ENCODE measurements around the gene DNAH8.
A peak's percentile ranks its signal among the peaks of the same experiment; 100 is the strongest.
"Not testable (repeated sequence)": the region's sequence is repeated elsewhere in the genome, so short reads cannot be mapped to it uniquely, and the experiment has no call there.

DNAH8 gene

GRCh38 chr6:38846844-38847243, 131.7 kb downstream of the DNAH8 start:
- no peak for DNase-seq

DNA sequence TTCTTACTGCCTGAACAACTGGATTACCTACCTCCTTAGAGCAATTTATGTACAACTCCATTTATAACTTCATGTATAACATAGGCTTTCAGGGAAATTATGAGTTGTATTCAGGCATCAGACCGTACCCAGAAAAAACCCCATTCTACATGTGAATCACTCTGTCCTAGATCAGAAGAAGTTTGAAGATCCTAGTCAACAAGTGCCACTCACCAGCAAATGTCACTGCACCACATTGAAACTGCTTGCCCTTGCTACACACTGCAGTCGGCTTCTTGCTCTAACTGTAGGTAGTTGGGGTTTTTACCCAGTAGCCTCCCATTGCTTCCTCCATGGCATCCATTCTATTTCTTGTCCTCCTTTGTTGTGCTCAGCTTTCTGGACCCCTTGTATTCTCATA, 132.4 kb downstream of the DNAH8 start:
- DNase-seq: no peak

DNA sequence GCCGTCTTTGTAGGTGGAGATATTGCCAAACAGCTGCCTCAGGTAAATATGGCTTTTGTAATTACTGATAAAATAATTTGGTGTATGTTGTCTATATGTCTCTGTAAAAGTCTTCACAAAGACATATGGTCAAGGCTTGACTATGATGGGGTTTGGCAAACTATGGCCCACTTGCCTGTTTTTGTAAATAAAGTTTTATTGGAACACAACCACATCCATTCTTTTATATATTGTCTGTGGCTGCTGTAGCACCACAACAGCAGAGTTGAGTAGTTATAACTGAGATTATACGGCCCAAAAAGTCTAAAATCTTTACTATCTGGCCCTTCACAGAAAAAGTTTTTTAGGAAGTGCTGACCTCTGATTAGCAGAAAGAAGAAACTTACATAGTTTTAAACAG, 133.6 kb downstream of the DNAH8 start:
- DNase-seq: no peak

GRCh38 chr6:38852215-38852614, 137.1 kb downstream of the DNAH8 start:
- no peak for DNase-seq

GRCh38 chr6:38853236-38853635, 138.1 kb downstream of the DNAH8 start:
- DNase-seq: no peak

DNA sequence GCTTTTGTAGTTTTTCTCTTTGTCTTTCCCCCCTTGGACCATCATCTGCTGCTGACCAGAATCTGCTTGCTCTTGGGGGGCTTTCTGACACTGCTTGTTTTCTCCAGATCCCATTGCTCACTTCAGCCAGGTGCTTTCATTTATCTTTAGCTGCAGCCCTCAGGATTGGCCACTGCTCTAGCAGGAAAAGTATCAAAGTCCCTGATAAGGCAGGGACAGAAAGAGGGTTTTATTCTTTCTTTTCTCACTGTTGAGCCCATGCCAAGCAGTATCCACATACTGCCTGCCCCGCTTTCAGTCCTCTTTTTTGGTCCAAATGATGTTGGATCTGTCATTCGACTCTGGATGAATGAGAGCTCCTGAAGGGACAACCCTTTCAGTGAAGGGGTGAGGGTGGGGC, 141.4 kb downstream of the DNAH8 start:
- no peak for DNase-seq

GRCh38 chr6:38857815-38858214, 142.7 kb downstream of the DNAH8 start:
- DNase-seq: no peak

DNA sequence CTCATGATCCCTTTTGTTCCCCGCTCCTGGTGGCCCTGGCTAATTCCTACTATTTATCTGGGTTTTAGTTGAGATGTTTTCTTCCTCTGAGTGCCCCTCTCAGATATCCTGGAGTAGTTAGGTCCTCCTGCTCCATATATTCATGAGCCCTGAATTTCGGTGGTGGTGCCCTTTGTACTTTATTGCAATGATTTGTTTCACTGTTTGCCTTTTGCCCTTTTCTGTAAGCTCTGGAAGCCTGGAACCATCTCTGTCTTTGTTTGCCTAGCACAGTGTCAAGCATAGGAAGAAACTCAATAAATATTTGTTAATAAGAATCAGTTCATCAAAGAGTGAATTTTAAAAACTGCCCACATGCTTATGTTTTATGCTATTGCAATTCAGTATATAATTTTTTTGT, 144.9 kb downstream of the DNAH8 start:
- no peak for DNase-seq

DNA sequence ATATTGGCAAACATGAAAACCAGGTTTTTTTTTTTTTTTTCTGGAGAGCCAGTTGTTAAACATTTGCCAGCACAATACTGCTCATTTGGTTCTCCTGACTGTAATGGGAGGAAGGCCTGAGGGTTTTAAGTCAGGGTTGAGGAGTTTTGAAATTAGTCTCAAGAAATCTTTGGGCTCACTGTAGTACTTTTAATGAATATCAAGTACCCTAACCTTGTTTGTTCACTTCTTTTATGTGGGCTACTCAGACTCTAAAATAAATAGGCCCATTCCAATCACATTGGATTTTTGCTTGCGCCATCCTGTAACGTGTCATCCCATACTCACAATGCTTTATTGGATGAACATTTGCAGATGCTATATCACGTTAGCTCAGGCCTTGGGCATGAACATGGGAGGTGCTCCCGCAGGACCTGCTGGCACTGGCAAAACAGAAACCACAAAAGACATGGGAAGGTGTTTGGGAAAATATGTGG, 146.9 kb downstream of the DNAH8 start:
- DNase-seq: no peak

- DNase-seq: no peak
These were observed 150.5 kb downstream of the DNAH8 start for GRCh38 chr6:38865521-38866174.

- no peak for DNase-seq
These were observed 152.6 kb downstream of the DNAH8 start for GRCh38 chr6:38867726-38868125.

DNA sequence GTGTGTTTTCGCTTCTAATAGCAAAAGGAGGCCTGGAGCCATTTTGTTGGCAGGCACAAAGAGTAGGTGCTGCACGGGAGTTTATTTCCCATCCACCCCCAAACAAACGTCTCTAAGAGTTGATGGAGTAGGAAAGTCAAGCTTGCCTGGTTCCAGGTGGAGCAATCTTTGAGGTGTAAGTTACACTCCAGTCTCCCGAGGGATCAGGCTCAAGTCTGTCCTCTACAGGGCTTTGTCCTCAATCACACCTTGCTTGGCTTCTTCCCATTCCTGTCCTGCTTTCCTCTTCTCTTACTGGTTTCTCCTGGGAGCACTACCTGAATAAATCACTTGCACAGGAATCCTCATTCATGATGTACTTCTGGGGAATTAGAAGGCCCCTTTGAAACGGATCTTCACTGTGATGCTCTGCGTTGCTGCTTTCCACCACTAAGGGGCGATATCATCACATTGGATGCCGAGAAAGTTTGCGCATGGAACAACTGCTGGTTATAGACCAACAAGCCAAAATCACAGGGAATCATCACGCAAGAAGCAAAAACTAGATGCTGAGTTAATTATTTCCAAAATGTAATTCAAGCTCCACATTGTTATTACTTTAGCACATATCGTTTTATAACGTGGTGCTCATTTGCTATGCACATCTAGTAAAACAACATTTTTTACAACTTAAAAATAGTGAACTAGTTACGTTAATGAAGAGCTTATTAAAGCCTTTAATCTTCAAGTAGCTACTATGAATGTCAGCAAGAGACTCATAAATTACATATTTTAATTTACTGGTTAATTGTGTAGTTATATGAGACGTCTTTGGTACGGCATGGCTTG, 156.8 kb downstream of the DNAH8 start:
- peak; percentile 72 for DNase-seq

DNA sequence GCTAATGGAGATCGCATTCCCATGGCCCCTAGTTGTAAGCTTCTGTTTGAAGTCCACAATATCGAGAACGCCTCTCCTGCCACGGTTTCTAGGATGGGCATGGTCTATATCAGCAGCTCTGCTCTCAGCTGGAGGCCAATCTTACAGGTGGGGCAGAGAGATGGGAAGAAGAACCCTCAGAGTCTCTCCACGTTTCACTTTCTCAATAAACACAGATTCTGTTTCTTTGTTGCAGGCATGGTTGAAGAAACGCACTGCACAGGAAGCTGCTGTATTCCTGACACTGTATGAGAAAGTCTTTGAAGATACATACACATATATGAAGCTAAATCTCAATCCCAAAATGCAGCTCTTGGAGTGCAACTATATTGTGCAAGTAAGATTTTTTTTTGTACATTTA, 157.9 kb downstream of the DNAH8 start:
- no peak for DNase-seq

GRCh38 chr6:38873816-38874215, 158.7 kb downstream of the DNAH8 start:
- not testable (repeated sequence) for DNase-seq

DNA sequence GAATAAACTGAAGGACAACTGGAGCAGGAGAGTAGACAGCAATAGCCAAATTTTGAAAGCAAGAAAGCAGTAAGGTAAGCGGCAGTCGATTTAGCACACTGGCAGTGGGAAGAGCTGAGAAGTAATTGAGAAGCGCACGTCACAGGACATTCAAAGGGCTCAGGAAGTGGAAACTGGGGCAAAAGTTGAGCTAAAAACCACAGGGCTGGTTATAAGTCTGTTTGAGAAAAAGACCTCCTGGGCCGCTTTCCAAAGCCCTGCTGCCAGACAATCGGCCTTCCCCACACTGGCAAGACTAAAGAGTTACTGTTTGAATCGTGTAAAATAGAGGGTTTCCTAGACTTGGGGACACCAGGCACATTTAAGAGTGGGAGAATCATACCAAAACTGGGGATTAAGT, 161.4 kb downstream of the DNAH8 start:
- DNase-seq: peak; percentile 50

DNA sequence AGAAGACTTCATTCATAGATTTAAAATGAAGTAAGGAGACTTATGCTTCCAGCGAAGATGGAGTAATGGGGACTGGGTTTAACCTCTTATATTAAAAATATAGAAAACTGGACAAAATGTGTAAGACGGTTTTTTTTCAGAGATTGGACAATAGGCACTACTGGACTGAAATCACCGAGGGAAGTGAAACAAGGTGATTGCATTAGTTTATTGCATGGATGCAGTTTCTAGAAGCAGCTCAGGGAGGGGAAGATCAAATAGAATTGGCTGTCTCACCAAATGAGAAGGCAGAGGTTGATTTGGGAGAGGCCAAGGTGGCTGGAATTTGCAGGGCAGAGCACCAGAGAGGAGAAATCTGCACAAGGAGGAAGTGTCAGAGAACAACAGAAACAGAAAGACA, 162.6 kb downstream of the DNAH8 start:
- DNase-seq: no peak

GRCh38 chr6:38882157-38882556, 167.0 kb downstream of the DNAH8 start:
- no peak for DNase-seq

- no peak for DNase-seq
These were observed 182.4 kb downstream of the DNAH8 start for GRCh38 chr6:38897507-38897906.

- no peak for DNase-seq
These were observed 186.9 kb downstream of the DNAH8 start for GRCh38 chr6:38901802-38902522.

DNA sequence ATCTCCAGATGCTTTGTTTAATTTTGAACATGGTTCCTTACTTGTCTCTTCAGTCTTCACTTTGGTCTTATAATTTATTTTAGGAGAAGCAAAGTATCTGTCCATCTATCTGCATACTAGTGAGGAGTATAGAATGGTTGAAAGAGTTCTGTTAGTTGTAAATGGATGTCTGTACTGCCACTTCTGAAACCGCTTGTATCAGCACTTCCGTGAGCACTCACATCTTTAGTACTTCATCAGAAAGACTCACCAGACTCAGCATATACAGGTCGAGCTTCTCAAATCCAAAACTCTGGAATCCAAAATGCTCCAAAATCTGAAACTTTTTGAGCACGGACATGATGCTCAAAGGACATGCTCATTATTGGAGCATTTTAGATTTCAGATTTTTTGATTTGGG, 191.5 kb downstream of the DNAH8 start:
- no peak for DNase-seq

- no peak for DNase-seq
These were observed 192.2 kb downstream of the DNAH8 start for GRCh38 chr6:38907264-38907663.

GRCh38 chr6:38909015-38909730, 194.1 kb downstream of the DNAH8 start:
- DNase-seq: no peak

DNA sequence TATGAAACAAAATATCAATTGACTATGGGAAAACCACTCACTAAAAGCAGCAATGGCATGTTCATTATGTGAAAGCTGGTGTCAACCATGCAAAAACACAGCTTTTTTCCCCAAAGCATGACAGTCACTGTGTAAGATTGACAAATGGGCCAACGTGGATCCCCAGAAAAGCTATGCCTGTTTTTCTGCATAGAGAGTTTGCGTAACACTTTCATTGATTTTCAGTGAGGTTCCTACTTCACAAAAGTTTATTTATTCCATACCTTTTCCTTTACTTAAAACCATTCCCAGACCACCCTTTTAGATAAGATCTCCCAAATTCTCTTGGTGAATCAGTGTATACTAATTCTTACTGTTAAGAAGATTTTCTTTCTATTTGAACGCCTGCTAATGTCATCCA, 195.1 kb downstream of the DNAH8 start:
- no peak for DNase-seq

Data from activated CD4-positive, alpha-beta T cell treated with anti-CD3 and anti-CD28 coated beads, Interleukin-2, Interleukin-6, amounts not matched to agents 100 ng/mL and 50 ng/mL, durations not matched to agents 16 hours and 8 hours (primary cell).